Loucy (cell line): ENCODE data around the gene CPEB3.

Source experiments
- CTCF ChIP-seq: fragments of 200-600 bp; sonication (generic); conservative IDR thresholded peaks from 2 replicates; pipeline ENCODE4 v1.5.1; 2014; ENCODE audit warnings: mild to moderate bottlenecking, antibody characterized with exemption, low read length
- EZH2phosphoT487 ChIP-seq: fragments of 200-600 bp; IDR thresholded peaks from 2 replicates; pipeline ENCODE4 v1.6.1; 2018; ENCODE audit warnings: antibody characterized with exemption, mild to moderate bottlenecking, moderate library complexity, borderline replicate concordance

GRCh38 chr10:92213049-92213448 lies 77.8 kb downstream of the CPEB3 start:
- TF ChIP-seq CTCF: no peak
- TF ChIP-seq EZH2phosphoT487: no peak
